ENCODE measurements around the gene CDKN2C. TPM values are rescaled to one million over a fixed set of nuclear protein-coding genes. Genes with fewer than 3 reads are reported as not detected.
"Not testable (repeated sequence)": the region's sequence is repeated elsewhere in the genome, so short reads cannot be mapped to it uniquely, and the experiment has no call there.

CDKN2C gene
- total RNA-seq, 4 donors from 2014 or later = 6.9 to 16.5 (median 12.5) TPM

GRCh38 chr1:51000651-51001050 lies 30.6 kb downstream of the CDKN2C start:
- no peak for DNase-seq
- Histone ChIP-seq H3K4me3 (no peak overlapping the region), H3K36me3 (no peaks in the 10 kb centered on the region), H3K4me1 (no peaks in the 10 kb centered on the region), H3K27me3 (no peaks in the 10 kb centered on the region), H3K9me3 (no peaks in the 10 kb centered on the region), H3K27ac (no peak overlapping the region)
- 50 to 64% methylated on average over 2 of the region's 2 CpGs for WGBS, 2 donors
- intact Hi-C loops (cut with DNase I) = no loop called here
- no peak for TF ChIP-seq POLR2A (IDR thresholded peaks at IDR 0.05)
- TF ChIP-seq, protein P1, sequence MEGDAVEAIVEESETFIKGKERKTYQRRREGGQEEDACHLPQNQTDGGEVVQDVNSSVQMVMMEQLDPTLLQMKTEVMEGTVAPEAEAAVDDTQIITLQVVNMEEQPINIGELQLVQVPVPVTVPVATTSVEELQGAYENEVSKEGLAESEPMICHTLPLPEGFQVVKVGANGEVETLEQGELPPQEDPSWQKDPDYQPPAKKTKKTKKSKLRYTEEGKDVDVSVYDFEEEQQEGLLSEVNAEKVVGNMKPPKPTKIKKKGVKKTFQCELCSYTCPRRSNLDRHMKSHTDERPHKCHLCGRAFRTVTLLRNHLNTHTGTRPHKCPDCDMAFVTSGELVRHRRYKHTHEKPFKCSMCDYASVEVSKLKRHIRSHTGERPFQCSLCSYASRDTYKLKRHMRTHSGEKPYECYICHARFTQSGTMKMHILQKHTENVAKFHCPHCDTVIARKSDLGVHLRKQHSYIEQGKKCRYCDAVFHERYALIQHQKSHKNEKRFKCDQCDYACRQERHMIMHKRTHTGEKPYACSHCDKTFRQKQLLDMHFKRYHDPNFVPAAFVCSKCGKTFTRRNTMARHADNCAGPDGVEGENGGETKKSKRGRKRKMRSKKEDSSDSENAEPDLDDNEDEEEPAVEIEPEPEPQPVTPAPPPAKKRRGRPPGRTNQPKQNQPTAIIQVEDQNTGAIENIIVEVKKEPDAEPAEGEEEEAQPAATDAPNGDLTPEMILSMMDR (IDR thresholded peaks at IDR 0.05) = no peak

GRCh38 chr1:51002516-51002915 lies 32.5 kb downstream of the CDKN2C start:
- TF ChIP-seq, protein P1 (IDR thresholded peaks at IDR 0.05) = no peak
- no peak for TF ChIP-seq POLR2A (IDR thresholded peaks at IDR 0.05)
- DNase-seq = no peak
- Histone ChIP-seq H3K4me1 (no peaks in the 10 kb centered on the region), H3K27me3 (no peaks in the 10 kb centered on the region), H3K36me3 (no peaks in the 10 kb centered on the region), H3K4me3 (no peak overlapping the region), H3K27ac (no peak overlapping the region), H3K9me3 (no peaks in the 10 kb centered on the region)
- intact Hi-C loops (cut with DNase I) = no loop called here
- WGBS, 2 donors = 90 to 92% methylated on average over 6 of the region's 6 CpGs

GRCh38 chr1:51005549-51005948 lies 35.5 kb downstream of the CDKN2C start:
- H3K9me3 ChIP-seq; H3K27ac ChIP-seq; intact Hi-C loops (cut with DNase I); H3K4me3 ChIP-seq; H3K27me3 ChIP-seq; H3K36me3 ChIP-seq; H3K4me1 ChIP-seq; DNase-seq: not testable (repeated sequence)
- 77 to 100% methylated on average over 1 to 4 of the region's 4 CpGs for WGBS, 2 donors

DNA sequence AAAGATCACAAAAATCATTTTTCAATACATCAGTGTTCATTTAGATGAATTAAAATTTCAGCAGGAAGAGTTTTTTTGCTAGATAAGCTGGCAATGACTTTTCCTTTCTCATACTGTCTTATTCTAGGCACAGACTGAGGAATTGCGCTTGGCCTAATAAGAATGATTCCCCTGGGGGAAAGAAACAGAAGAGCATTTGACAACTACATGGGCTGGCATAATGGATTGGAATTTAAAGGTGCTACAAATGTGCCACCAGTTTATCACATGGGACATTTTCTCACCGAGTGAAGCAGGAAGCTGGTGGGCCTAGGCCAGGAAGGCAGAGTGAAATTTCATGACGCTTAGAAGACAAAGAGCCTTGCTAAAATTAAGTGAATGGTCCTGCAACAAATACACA lies 39.3 kb downstream of the CDKN2C start:
- 65 to 75% methylated on average over 3 of the region's 3 CpGs for WGBS, 2 donors
- H3K36me3 ChIP-seq = no peaks in the 10 kb centered on the region
- intact Hi-C loops (cut with DNase I) = no loop called here
- DNase-seq = no peak
- no peaks in the 10 kb centered on the region for H3K9me3 ChIP-seq
- H3K27ac ChIP-seq = no peak overlapping the region
- H3K4me3 ChIP-seq = no peak overlapping the region
- no peaks in the 10 kb centered on the region for H3K27me3 ChIP-seq
- no peaks in the 10 kb centered on the region for H3K4me1 ChIP-seq
- no peak for TF ChIP-seq POLR2A (IDR thresholded peaks at IDR 0.05)
- TF ChIP-seq, protein P1 (IDR thresholded peaks at IDR 0.05) = no peak

DNA sequence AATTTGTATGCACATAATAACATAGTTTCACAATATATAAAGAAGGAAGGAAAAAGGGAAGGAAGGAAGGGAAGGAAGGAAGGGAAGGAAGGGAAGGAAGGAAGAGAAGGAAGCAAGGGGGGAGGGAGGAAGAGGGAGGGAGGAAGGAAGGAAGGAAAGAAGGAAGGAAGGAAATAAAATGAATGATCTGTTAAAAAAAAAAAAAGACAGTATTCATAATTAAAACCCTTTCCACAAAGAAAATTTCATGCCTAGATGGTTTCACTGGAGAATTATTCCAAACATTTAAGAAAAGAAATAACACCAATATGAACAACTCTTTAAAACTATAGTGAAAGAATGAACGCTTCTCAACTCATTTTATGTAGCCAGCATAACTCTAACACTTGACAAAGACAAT lies 44.8 kb downstream of the CDKN2C start:
- WGBS, 2 donors = 83 to 91% methylated on average over 1 of the region's 1 CpG
- H3K4me3 ChIP-seq = no peak overlapping the region
- no peaks in the 10 kb centered on the region for H3K36me3 ChIP-seq

GRCh38 chr1:51019811-51020210 lies 49.8 kb downstream of the CDKN2C start:
- Histone ChIP-seq H3K27me3 (no peaks in the 10 kb centered on the region), H3K4me1 (no peaks in the 10 kb centered on the region), H3K9me3 (no peaks in the 10 kb centered on the region), H3K36me3 (no peaks in the 10 kb centered on the region), H3K4me3 (no peak overlapping the region), H3K27ac (no peak overlapping the region)
- TF ChIP-seq, protein P1 (IDR thresholded peaks at IDR 0.05) = no peak
- no peak for TF ChIP-seq POLR2A (IDR thresholded peaks at IDR 0.05)
- no peak for DNase-seq
- intact Hi-C loops (cut with DNase I) = no loop called here

More for the DNA sequence above, 44.8 kb downstream of the CDKN2C start:
- Histone ChIP-seq H3K4me1 (no peaks in the 10 kb centered on the region), H3K27ac (no peak overlapping the region), H3K9me3 (no peaks in the 10 kb centered on the region), H3K27me3 (no peaks in the 10 kb centered on the region)
- no peak for DNase-seq
- TF ChIP-seq, protein P1 (IDR thresholded peaks at IDR 0.05) = no peak
- TF ChIP-seq POLR2A (IDR thresholded peaks at IDR 0.05) = no peak
- intact Hi-C loops (cut with DNase I) = no loop called here
